Kidney (tissue), 14 donors: ENCODE results near the gene RPS6KA2. TPM values are rescaled to one million over a fixed set of nuclear protein-coding genes. Genes with fewer than 3 reads are reported as not detected.
A peak's percentile ranks its signal among the peaks of the same experiment; 100 is the strongest.

ENCODE experiments used
- DNase-seq, 5 donors: peaks; one replicate each; pipeline ENCODE4 v3.0.0-alpha.2; 2013 to 2020
- FAIRE-seq: peaks from 2 replicates; lab custom pipeline; 2012; peaks lifted over from hg19 to GRCh38; lab: Jason Lieb, UNC
- H3K27ac ChIP-seq, 2 donors: one replicate each; pipeline ENCODE4 v1.7.0; 2013; ENCODE audit warnings: low read depth in 2 of 2, low read length in 2 of 2, inconsistent platforms in 1 of 2
- H3K27me3 ChIP-seq: one replicate; pipeline ENCODE4 v1.7.1; 2013; ENCODE audit warnings: low read length, inconsistent platforms; ENCODE audit not compliant: control insufficient read depth, insufficient read depth
- H3K36me3 ChIP-seq, 3 donors: one replicate each; pipeline versions ENCODE4 v1.7.0 to v1.7.1; 2013; ENCODE audit warnings: low read length in 3 of 3, control low read depth in 1 of 3, inconsistent platforms in 1 of 3; ENCODE audit not compliant: insufficient read depth in 3 of 3, control insufficient read depth in 2 of 3
- H3K4me1 ChIP-seq, 3 donors: one replicate each; pipeline versions ENCODE4 v1.7.0 to v1.7.1; 2013; ENCODE audit warnings: low read length in 3 of 3, inconsistent platforms in 1 of 3, low read depth in 1 of 3; ENCODE audit not compliant: control insufficient read depth in 2 of 3, insufficient read depth in 2 of 3
- H3K4me3 ChIP-seq, 3 donors: one replicate each; pipeline versions ENCODE4 v1.7.0 to v1.8.1; 2013; ENCODE audit warnings: low read length in 3 of 3, control low read depth in 1 of 3, inconsistent platforms in 1 of 3
- H3K9ac ChIP-seq, 3 donors: one replicate each; pipeline versions ENCODE4 v1.7.0 to v1.7.1; 2013; ENCODE audit warnings: low read length in 3 of 3, control low read depth in 1 of 3, inconsistent platforms in 1 of 3
- H3K9me3 ChIP-seq, 3 donors: one replicate each; pipeline versions ENCODE4 v1.7.0 to v1.7.1; 2013; ENCODE audit warnings: low read length in 3 of 3, control low read depth in 1 of 3, inconsistent platforms in 1 of 3; ENCODE audit not compliant: control insufficient read depth in 2 of 3, insufficient read depth in 1 of 3
- CTCF ChIP-seq: IDR thresholded peaks from 3 replicates; pipeline ENCODE4 v1.5.1; 2012; ENCODE audit warnings: mild to moderate bottlenecking, moderate library complexity, borderline replicate concordance; ENCODE audit not compliant: insufficient read depth; ENCODE audit errors: extremely low read depth
- intact Hi-C: fragments of 100-400 bp; cut with DNase I; formaldehyde crosslinking; loops from one replicate; pipeline ENCODE4 v1.11.1; 2022
- polyA plus RNA-seq: library from polyadenylated mRNA; stranded (reverse); fragments of 350-450 nt; fragmentation: Illumina TruSeq; extraction: RNeasy Lipid Tissue Mini Kit (QIAGEN cat#74804); gene quantifications from one replicate; pipeline ENCODE4 v1.2.3, GENCODE V29; 2014; ENCODE audit warnings: low read depth, low replicate concordance; ENCODE audit not compliant: insufficient read depth
- total RNA-seq: library from RNA; stranded (reverse); fragmentation: NEBNext Ultra II Directional; extraction: Animal tissue kit (Norgen Biotek cat#: 25700); gene quantifications from one replicate; pipeline ENCODE4 v1.2.1, GENCODE V29; 2021
- donor health status: control.
- donor health status: control.
- donor health status: control.
- donor health status: control.
- donor health status: control.
- donor health status: DM: yes; HTN: yes; CAD: no.
- donor health status: Normal renal cell carcinoma (clear cell type).

The RPS6KA2 gene
- total and polyA plus RNA-seq, 2 donors from 2014 or later: 12.3 to 61.2 TPM

DNA sequence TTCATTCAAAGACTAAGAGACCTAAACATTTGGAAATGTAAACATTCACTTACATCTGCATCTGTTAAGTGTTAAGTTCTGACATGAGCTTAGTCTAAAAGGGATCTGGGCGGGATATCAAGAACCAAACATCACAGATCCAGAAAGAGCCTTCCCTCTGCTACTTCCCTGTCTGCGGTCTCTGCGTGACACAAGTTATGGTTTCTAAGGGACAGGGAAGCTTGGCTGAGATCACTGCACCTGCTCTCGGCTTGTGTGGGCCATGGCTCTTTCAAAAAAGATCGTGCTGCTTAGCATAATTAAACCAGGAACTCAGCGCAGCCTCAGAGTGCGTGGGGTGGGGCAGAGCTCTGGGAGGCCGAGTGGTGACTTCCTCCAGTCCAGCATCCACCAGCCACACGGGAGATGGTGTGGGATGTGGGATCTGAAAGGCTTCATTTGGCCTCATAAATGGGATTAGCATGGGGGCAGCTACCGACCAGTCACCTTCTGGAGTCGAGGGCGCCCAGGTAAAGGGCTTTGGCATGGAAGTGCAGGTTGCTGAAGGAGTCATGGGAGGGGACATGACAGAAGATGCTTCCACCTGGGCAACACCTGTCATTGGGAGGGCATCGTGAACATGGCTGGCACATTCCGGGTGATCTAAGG lies 23.9 kb downstream of the RPS6KA2 start:
- no peaks in the 10 kb centered on the region for H3K9me3 ChIP-seq
- no peak overlapping the region for H3K27ac ChIP-seq
- H3K36me3 ChIP-seq: no peaks in the 10 kb centered on the region
- DNase-seq: no peak
- no peak overlapping the region for H3K9ac ChIP-seq
- FAIRE-seq: no peak
- no peaks in the 10 kb centered on the region for H3K27me3 ChIP-seq
- no peak for TF ChIP-seq CTCF
- H3K4me3 ChIP-seq: no peak overlapping the region
- peaks cover 0 to 2% (median 0%) of the 10 kb centered on the region in 3 donors for H3K4me1 ChIP-seq
- intact Hi-C loops: no loop called here

DNA sequence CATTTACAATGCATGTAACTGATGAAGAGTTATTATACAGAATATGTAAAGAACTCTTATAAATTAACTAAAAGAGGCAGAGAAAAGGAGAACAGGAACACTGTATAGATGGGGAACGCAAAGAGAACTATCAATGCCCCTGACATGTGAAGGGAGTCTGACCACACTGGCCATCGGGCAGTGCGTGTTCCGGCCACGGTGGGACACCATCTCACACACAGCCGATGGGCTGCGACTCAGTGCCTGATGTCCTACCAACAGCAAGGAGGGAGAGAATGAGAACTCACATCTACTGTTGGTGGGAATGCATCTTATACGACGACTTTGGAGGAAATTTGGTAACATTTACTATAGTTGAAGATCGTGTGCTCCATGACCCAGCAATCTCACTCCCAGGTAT lies 25.1 kb downstream of the RPS6KA2 start:
- Histone ChIP-seq H3K27me3 (no peaks in the 10 kb centered on the region), H3K9ac (no peak overlapping the region), H3K36me3 (no peaks in the 10 kb centered on the region), H3K9me3 (no peaks in the 10 kb centered on the region), H3K27ac (no peak overlapping the region), H3K4me1 (peaks cover 0 to 2% (median 0%) of the 10 kb centered on the region in 3 donors), H3K4me3 (no peak overlapping the region)
- DNase-seq (no peak), FAIRE-seq (no peak)
- TF ChIP-seq CTCF: no peak
- intact Hi-C loops: no loop called here

DNA sequence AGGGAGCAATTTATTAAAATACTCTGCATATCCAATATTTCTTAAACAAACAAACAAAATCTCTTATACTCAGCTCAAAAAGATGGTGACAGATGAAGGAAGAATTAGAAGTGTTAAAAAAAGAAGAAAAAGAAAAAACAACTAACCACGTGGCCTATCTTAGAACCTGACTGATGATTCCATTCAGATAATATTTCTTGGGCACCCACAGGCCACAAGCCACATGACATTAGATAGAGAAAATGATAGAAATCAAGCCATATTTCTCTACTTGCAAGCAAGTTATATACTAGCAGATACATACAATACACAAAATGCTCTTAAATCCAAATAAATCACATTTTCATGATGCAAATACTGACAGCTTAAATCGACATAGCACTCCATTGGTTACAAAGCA lies 26.1 kb downstream of the RPS6KA2 start:
- no peaks in the 10 kb centered on the region for H3K9me3 ChIP-seq
- no peak overlapping the region for H3K9ac ChIP-seq
- intact Hi-C loops: no loop called here
- no peaks in the 10 kb centered on the region for H3K36me3 ChIP-seq
- H3K27ac ChIP-seq: no peak overlapping the region
- FAIRE-seq (no peak), DNase-seq (no peak)
- H3K4me1 ChIP-seq: peaks cover 0 to 2% (median 0%) of the 10 kb centered on the region in 3 donors
- no peaks in the 10 kb centered on the region for H3K27me3 ChIP-seq
- H3K4me3 ChIP-seq: no peak overlapping the region
- TF ChIP-seq CTCF: no peak

DNA sequence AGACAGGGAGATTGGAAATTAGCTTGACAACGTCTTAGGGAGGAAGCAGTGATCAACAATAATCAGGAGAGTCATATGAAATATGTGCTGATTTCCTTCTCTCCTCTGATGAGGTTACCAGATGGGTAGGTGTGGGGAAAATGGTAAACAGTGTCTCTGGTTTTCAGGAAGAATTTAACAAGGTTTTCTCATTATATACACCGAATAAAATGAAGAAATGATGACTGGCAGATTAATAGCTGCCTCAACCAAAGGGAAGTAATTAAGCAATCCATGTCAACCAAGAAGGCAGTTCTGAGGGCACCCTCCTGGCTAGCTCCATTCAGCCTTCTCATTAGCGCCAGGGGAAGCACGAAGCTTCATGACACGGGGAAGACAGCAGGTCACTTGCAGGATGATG lies 27.8 kb downstream of the RPS6KA2 start:
- no peaks in the 10 kb centered on the region for H3K4me1 ChIP-seq
- peak overlapping the region in 1 of 2 donors; percentile 49 for H3K27ac ChIP-seq
- H3K9ac ChIP-seq: no peak overlapping the region
- DNase-seq: no peak
- H3K36me3 ChIP-seq: no peaks in the 10 kb centered on the region
- TF ChIP-seq CTCF: no peak
- H3K9me3 ChIP-seq: no peaks in the 10 kb centered on the region
- intact Hi-C loops: no loop called here
- no peak for FAIRE-seq
- H3K27me3 ChIP-seq: no peaks in the 10 kb centered on the region
- no peak overlapping the region for H3K4me3 ChIP-seq
